SKM-1 (cell line): Measurements from ENCODE around the gene GP5.

ENCODE experiments used
- DNase-seq: peaks from one replicate; lab custom pipeline; 2025; ENCODE audit not compliant: unreplicated experiment; lab: John Stamatoyannopoulos, UW

GP5 gene

DNA sequence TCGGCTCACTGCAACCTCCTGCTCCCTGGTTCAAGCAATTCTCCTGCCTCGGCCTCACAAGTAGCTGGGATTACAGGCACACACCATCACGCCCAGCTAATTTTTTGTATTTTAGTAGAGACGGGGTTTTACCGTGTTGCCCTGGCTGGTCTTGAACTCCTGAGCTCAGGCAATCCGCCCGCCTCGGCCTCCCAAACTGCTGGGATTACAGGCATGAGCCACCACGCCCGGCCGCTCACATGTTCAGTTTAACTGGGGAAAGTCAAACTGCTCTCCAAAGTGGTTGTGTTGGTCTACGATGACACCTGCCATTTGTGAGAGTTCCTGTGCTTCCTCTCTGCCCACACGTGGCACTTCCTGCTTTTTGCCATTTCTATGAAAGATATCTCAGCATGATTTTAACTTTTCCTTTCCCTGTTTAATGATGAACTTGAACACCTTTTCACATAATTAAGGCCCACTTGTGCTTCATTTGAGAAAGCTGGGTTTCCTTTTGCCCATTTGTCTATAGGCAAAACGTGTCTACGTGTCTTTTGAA lies 877 bp upstream of the GP5 start:
- no peak for DNase-seq

- DNase-seq: no peak
Measured at GRCh38 chr3:194397757-194398312, 1.2 kb downstream of the GP5 start.

DNA sequence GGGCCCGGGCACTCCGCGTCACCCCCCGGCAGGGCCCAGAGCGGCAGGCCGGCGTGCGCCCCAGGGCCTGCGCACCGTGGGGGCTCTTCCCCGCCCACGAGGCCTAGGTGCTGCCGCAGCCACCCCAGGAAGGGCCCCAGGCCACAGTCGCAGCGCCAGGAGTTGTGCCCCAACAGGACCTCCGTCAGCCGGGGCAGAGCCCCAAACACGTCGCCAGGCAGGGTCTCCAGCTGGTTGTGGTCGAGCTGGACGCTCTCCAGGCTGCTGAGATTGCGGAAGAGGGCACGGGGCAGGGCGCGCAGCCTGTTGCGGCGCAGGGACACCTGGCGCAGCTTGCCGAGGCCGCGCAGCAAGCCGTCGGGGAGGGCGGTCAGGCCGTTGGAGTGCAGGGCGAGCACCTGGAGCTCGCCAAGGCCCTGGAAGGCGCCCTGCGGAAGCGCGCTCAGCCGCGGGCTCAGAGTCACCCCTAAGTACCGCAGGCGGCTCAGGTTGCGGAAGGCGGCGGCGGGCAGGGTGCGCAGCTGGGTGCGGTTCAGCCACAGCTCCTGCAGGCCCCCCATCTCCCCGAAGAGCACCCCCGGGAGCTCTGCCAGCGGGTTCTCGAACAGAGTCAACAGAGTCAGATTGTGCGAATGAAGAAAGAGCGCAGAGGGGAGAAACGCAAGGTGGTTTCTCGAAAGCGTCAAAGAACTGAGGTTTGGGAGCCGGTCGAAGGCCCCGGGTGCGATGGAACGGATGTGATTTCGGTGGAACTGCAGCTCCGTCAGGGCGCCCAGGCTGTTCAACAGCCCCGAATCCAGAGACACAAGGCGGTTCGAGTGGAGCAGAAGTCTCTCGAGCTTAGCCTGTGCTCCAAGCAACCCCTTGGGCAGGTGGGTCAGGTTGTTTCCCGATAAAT lies 2.0 kb downstream of the GP5 start:
- no peak for DNase-seq

GRCh38 chr3:194396539-194396858 lies 2.6 kb downstream of the GP5 start:
- DNase-seq: no peak

DNA sequence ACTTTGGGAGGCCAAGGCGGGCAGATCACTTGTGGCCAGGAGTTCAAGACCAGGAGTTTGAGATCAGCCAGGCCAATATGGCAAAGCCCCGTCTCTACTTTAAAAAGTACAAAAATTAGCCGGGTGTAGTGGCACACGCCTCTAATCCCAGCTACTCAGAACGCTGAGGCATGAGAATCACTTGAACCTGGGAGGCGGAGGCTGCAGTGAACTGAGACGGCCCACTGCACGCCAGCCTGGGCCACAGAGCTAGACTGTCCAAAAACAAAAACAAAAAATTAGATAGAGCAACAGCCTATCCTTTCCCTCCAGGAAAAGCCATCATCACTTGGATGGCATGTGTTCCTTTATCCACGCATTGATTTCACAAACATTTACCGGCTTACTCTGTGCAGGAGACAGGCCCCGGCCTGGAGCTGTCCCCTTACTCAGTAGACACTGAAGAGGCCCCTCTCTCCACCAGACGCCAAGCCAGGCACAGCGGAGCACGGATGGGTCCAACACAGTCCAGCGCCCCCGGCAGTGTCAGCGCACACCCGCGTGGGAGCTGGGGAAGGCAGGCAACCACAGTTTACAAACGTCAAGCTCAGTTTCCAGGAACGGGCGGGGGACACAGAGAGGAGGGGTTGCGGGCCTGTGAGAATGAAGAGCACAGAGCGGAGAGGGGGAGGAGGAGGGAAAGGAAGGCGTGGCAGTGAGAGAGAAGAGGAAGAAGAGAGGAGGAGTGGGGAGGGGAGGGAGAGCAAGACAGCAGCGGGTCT lies 3.1 kb downstream of the GP5 start:
- no peak for DNase-seq

DNA sequence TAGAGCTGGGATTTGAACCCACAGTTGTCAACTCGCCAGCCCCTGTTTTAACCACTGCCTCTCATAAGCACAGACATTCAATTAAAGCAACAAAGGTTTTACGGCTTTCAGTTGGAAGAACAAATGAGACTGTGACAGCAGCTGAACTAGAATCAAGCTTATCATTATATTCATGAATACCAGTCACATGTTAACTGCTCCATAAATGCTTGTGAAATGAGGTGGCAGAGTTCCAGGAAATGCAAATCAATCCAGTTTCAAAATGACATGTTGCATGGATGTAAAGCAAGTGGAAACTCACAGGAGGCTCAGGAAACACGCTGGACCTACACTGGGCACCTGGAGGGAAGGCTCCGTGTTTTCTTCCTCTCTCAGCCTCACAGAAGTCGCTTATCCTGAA lies 3.9 kb downstream of the GP5 start:
- DNase-seq: no peak

DNA sequence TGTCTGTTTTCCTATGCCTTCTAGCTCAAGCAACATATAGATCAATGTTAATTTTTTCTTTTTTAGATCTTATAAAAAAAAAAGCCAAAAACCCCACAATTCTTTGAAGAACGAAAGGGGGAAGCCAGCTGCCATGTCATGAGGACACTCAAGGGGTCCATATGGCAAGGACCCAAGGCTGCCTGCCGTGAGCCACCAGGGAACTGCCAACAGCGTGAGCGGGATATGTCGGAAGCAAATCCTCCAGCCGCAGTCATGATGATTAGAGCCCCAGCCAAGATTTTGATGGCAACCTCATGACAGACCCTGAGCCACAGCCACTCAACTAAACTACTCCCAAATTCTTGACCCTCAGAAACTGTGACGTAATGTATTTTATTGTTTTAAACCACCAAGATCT lies 6.5 kb downstream of the GP5 start:
- no peak for DNase-seq

- DNase-seq: no peak
Measured at GRCh38 chr3:194390835-194391234, 8.2 kb downstream of the GP5 start.

DNA sequence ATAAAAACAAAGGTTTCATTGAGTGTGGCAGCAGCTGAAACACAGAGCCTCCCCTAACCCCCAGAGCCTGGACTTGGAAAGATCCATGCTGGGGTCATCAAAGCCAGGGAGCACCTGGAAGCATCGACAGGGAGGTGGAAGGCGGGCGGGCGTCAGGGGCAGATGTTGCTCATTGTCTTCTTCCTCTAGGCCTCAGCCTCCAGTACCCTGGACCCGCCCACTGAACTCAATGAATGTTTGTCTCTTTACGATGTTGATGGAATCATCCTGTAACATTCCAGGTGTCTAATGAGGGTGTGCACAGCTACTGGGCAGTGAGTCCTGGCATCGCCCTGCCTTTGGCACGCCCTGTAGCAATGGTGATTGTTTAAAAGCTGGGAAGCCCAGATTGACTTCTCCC lies 9.8 kb downstream of the GP5 start:
- no peak for DNase-seq

DNA sequence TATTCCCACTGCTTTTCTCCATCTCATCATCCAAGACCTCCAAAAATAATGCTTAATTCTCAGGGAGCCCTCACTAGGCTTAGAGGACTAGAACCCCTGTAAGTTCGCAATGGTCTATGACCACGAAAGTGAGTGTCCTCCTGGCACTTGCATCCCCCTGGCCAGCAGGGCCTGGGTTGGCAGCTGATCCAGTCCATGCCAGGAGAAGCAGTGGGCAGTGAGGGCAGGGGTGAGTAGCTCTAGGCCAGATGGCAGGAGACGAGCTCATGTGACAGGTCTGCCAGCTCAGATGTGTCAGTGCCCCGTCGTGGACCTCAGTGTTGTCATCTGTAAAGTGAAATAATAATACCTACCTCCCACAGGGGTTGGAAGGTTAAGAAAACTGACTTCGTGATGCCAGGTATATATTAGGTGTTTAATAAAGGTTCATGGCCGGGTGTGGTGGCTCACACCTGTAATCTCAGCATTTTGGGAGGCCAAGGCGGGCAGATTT lies 11.1 kb downstream of the GP5 start:
- DNase-seq: no peak

- DNase-seq: no peak
Measured at GRCh38 chr3:194387276-194387675, 11.8 kb downstream of the GP5 start.

GRCh38 chr3:194386648-194387047 lies 12.4 kb downstream of the GP5 start:
- no peak for DNase-seq

GRCh38 chr3:194386066-194386465 lies 13.0 kb downstream of the GP5 start:
- DNase-seq: no peak

DNA sequence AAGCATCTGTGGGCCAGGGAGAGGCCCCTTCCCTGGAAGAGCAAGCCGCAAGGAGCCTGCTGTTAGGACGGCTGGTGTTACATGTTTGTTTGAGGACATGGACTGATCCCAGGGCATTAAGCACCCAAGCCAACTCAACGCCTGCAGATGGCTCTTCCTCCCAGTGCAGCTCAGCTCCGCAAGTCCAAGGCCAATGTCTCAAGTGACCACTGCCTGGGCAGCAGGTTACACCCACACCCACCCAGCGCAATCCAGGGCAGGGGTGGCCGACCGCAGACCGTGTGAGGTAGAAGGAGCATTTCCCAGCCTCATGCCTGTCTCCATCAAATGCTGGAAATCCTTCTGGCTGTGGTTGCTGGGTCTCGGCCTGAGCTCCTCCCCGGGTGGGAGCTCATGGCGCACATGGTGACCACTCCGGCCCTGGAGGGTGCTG lies 14.5 kb downstream of the GP5 start:
- DNase-seq: no peak

- DNase-seq: no peak
Measured at GRCh38 chr3:194384156-194384555, 14.9 kb downstream of the GP5 start.

DNA sequence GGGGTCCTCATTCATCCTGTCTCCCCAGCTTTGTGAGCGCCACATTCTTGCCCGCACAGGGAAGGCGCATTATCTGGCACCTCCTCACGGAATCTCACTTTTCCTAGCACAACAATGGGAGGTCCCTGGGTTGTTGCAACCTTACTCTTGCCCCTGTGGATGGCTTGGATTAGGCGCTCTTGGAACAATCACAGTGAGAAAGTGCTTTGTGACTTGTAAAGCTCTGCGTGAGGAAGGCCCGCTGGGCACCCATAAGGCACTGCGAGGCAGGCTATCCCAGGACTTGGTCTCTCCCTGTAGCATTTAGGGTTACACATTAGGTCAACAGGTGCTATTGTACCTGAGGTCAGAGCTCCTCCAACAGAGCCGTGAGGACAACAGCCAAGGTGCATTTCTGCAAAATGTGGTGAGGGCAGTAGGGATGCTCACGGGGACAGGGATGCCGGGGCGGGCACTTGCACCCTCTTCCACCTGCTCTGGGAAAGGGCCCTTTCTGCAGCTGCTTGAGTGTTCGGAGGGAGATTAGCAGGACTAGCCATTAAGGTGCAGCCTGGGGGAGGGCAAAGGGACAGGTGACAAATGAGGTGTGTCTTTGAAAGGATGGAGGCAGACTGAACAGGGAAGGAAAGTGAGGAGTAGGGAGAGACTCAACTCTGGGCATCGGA lies 15.7 kb downstream of the GP5 start:
- no peak for DNase-seq

DNA sequence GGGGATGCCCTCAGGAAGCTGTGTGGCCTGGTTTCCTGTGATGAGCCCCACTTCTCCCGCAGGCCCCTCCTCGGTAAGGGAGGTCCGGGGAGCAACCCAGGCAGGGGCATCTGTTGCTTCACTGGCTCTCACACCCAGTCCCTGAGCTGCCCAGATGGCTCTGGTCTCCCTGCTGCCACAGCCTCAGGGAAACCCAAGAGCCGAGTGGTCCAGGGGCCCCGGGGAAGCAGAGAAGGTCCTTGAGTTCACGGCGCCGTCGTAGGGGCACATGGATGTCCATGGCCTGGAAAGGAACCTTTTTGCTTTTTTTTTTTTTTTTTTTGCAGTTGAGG lies 16.2 kb downstream of the GP5 start:
- DNase-seq: no peak

DNA sequence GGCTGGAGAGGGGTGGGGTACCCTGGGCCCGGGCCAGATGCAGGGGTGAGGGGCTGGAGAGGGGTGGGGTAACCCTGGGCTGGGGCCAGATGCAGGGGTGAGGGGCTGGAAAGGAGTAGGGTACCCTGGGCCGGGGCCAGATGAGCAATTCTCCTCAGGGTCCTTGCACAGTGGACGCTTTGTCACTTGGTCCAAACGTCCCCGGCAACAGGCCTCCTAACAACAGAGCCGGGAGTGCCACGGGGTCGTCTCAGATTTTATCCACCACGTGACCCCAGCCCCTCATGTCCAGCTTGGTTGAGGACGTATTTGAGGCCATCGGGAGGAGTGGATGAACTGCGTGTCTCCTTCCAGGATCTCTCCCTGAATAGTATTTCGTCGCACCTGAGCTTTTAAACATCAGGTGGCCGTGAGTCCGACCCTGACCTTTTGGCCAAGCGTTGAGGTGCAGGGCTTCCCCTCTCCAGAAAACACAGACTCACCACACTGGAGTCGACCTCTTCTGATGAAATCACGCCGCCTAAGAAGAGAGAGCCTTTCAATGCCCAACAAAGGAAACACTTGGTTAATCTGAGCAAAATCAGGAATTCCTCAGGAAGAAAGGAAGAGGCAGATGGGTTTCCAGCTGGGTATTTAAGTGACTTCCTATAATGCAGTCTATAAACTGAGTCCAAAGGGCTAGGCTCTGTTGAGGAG lies 16.7 kb downstream of the GP5 start:
- DNase-seq: no peak

DNA sequence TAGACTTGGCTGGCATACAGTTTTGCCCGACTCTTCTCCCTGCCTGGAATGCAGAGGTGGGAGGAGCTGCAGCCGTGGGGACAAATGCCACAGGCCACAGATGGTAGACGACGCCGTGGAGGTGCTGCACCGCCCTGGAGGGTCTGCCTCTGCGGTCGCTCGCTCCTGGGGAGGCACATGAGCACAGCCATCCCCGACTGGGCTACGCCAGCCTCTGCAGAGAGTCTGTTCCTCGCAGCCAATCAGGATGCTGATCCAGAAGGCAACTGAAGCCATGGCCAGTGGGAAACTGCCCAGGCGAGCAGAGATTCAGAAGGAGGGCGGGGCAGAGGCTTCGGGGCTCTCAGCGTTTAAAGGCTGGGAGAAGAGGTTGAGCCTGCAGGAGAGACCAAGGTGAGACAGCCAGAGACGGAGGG lies 17.6 kb downstream of the GP5 start:
- no peak for DNase-seq

DNA sequence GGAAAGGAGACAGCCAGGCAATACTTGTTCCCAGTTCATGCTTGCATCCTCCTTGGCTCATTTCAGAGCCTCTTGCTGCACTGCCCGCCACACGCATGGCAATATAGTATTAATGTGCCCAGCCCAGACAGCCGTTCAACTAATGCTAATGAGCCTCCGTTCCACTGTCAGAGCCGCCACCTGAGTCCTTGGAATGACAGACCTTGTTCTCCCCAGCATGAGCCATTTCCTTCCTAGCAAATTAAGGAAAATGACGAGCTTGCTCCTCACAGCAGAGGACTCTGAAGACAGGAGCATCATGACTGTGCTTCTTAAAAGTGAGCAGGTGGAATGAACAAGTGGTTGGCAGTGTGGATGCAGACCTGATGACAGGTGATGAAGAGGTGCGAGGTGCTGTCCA lies 18.7 kb downstream of the GP5 start:
- DNase-seq: no peak

GRCh38 chr3:194379651-194380050 lies 19.4 kb downstream of the GP5 start:
- DNase-seq: no peak
